ENCODE measurements around the gene MICU2. TPM values are rescaled to one million over a fixed set of nuclear protein-coding genes. Genes with fewer than 3 reads are reported as not detected.

MICU2 gene
- total and polyA plus RNA-seq, 2 of the 4 experiments (the other 2 are of a cell fraction), result 14.9 to 25.0 TPM

GRCh38 chr13:21620861-21621260 lies 16.9 kb upstream of the MICU2 start:
- H2AK5ac ChIP-seq (ENCODE audit: low read depth, low read length), result no peak overlapping the region
- no peaks in the 10 kb centered on the region for H3K9me3 ChIP-seq (ENCODE audit: control insufficient read depth, insufficient read depth, low read length)
- intact Hi-C loops (cut with micrococcal nuclease), result no loop called here
- H3K9ac ChIP-seq (ENCODE audit: low read depth, low read length), result no peak overlapping the region
- peaks cover 3% of the 10 kb centered on the region for H3K4me1 ChIP-seq (ENCODE audit: control insufficient read depth, insufficient read depth, low read length)
- no peaks in the 10 kb centered on the region for H3K9me1 ChIP-seq (ENCODE audit: insufficient read depth, low read length)
- no peak for TF ChIP-seq CTCF (conservative IDR thresholded peaks at IDR 0.05; ENCODE audit: low read depth, low read length)
- TF ChIP-seq SMC3 (IDR thresholded peaks at IDR 0.05; ENCODE audit: low read depth, low read length), result no peak
- no peak for TF ChIP-seq MAFK (IDR thresholded peaks at IDR 0.05; ENCODE audit: low read depth, low read length)
- no peak for TF ChIP-seq RFX5 (IDR thresholded peaks at IDR 0.05; ENCODE audit: low read depth, low read length)
- no peak for TF ChIP-seq FOS (IDR thresholded peaks at IDR 0.05; ENCODE audit: low read depth, low read length)
- TF ChIP-seq CHD1 (IDR thresholded peaks at IDR 0.05; ENCODE audit: low read depth, low read length), result no peak
- TF ChIP-seq NFE2L2 (IDR thresholded peaks at IDR 0.05; ENCODE audit: low read depth, low read length), result no peak
- no peak for TF ChIP-seq ELK1 (IDR thresholded peaks at IDR 0.05; ENCODE audit: borderline replicate concordance, low read depth, low read length)
- TF ChIP-seq USF2 (IDR thresholded peaks at IDR 0.05; ENCODE audit: low read depth, low read length), result no peak
- H3K23ac ChIP-seq (ENCODE audit: low read depth, low read length), result no peak overlapping the region
- H2BK20ac ChIP-seq (ENCODE audit: low read depth, low read length), result no peak overlapping the region
- H3K18ac ChIP-seq (ENCODE audit: low read depth, low read length), result no peak overlapping the region
- H3K79me1 ChIP-seq (ENCODE audit: low read depth in 1 of 2, low read length in 2 of 2), result no peaks in the 10 kb centered on the region
- H2AK9ac ChIP-seq (replicated peaks; ENCODE audit: low read depth, low read length, poor library complexity), result no peak overlapping the region
- H2BK120ac ChIP-seq (ENCODE audit: low read depth, low read length), result no peak overlapping the region
- dilution Hi-C loops (cut with HindIII; ENCODE audit: low sequenced_read_pairs, unreplicated experiment), result no loop called here
- POLR2A ChIA-PET (ENCODE audit: unreplicated experiment), result no interaction called here
- H3K4ac ChIP-seq (ENCODE audit: low read depth, low read length), result no peak overlapping the region
- H2BK5ac ChIP-seq (ENCODE audit: low read depth, low read length, poor library complexity, severe bottlenecking), result no peak overlapping the region
- H4K5ac ChIP-seq (ENCODE audit: low read depth, low read length), result no peak overlapping the region
- no peak overlapping the region for H3K4me3 ChIP-seq (ENCODE audit: insufficient read depth, low read depth, low read length)
- peaks cover 14% of the 10 kb centered on the region for H3K27me3 ChIP-seq (ENCODE audit: control insufficient read depth, insufficient read depth, low read length)
- H3K36me3 ChIP-seq (ENCODE audit: control insufficient read depth, insufficient read depth, low read length), result no peaks in the 10 kb centered on the region
- H2AFZ ChIP-seq (replicated peaks; ENCODE audit: low read length, poor library complexity), result no peak overlapping the region
- no peak for ATAC-seq (ENCODE audit: low read depth)
- H4K91ac ChIP-seq (ENCODE audit: insufficient read depth, low read depth, low read length), result no peak overlapping the region
- no peak for DNase-seq
- BruUV-seq (replicated peaks), result no TSS peak
- CTCF ChIA-PET, result no interaction called here
- H2BK15ac ChIP-seq (ENCODE audit: low read depth, low read length), result no peak overlapping the region
- in situ Hi-C loops (cut with MboI; ENCODE audit: low sequenced_read_pairs), result loop anchor here (5.0 kb wide), 1 partner anchor 661 kb away; no protein-coding TSS in a partner anchor
- H3K4me2 ChIP-seq (ENCODE audit: low read depth, low read length), result no peak overlapping the region
- no peak overlapping the region for H3K14ac ChIP-seq (replicated peaks; ENCODE audit: low read depth, low read length)
- no peak overlapping the region for H4K8ac ChIP-seq (ENCODE audit: low read depth in 2 of 2, low read length in 2 of 2)
- no peak overlapping the region for H3K56ac ChIP-seq (ENCODE audit: extremely low read depth, insufficient read depth, low read length)
- WGBS, 2 experiments (ENCODE audit: extremely low coverage in 2 of 2, insufficient read length in 1 of 2), result 38% methylated on average over 3 of the region's 3 CpGs; no CpG with 5 or more reads in 1 of the 2 experiments
- no peak overlapping the region for H3K27ac ChIP-seq (ENCODE audit: insufficient read depth, low read length)
- H4K20me1 ChIP-seq (ENCODE audit: insufficient read depth, low read length), result no peaks in the 10 kb centered on the region

All from IMR-90 (cell line).